Transverse colon (tissue), 4 donors: Measurements from ENCODE around the gene OR4M2.
"Not testable (repeated sequence)": the region's sequence is repeated elsewhere in the genome, so short reads cannot be mapped to it uniquely, and the experiment has no call there.

ENCODE experiments used
- CTCF ChIP-seq, 5 experiments: fragments of 200-600 bp in 3 of 5; fragments of 450-650 bp in 2 of 5; sonication (generic) in 3 of 5; IDR thresholded peaks; 1 replicate in 2 of 5; 2 replicates in 3 of 5; pipeline ENCODE4 v1.5.1; 2016 to 2017; ENCODE audit warnings: antibody characterized with exemption in 5 of 5, inconsistent platforms in 3 of 5, mild to moderate bottlenecking in 2 of 5, moderate library complexity in 1 of 5
- EP300 ChIP-seq: sonication (generic); formaldehyde crosslinking; IDR thresholded peaks from one replicate; pipeline ENCODE4 v1.6.1; 2017; ENCODE audit warnings: antibody characterized with exemption, low read depth
- POLR2A ChIP-seq: fragments of 450-650 bp; IDR thresholded peaks from one replicate; pipeline ENCODE4 v1.6.1; 2016; ENCODE audit warnings: antibody characterized with exemption, mild to moderate bottlenecking, moderate library complexity
- POLR2AphosphoS5 ChIP-seq, 3 donors: sonication (generic); formaldehyde crosslinking; IDR thresholded peaks; one replicate each; pipeline ENCODE4 v1.6.1; 2016; ENCODE audit warnings: antibody characterized with exemption in 3 of 3

- not testable (repeated sequence) for TF ChIP-seq POLR2A; CTCF (IDR thresholded peaks at IDR 0.05); EP300; POLR2AphosphoS5 (IDR thresholded peaks at IDR 0.05)
Measured at GRCh38 chr15:22080227-22080626, at the start of gene OR4M2.
